ENCODE data around the gene KRT12.
"Not testable (repeated sequence)": the region's sequence is repeated elsewhere in the genome, so short reads cannot be mapped to it uniquely, and the experiment has no call there.

Gene KRT12

GRCh38 chr17:40883626-40884334 lies 16.8 kb upstream of the KRT12 start:
- no peak for DNase-seq (ENCODE audit: low spot score)

- DNase-seq (ENCODE audit: low spot score): no peak
Measured at GRCh38 chr17:40883031-40883430, 16.0 kb upstream of the KRT12 start.

- DNase-seq (ENCODE audit: low spot score): no peak
Measured at GRCh38 chr17:40879026-40879425, 12.0 kb upstream of the KRT12 start.

- DNase-seq (ENCODE audit: low spot score): no peak
Measured at GRCh38 chr17:40878044-40878443, 11.0 kb upstream of the KRT12 start.

GRCh38 chr17:40873801-40874200 lies 6.8 kb upstream of the KRT12 start:
- DNase-seq (ENCODE audit: low spot score): no peak

GRCh38 chr17:40873255-40873654 lies 6.2 kb upstream of the KRT12 start:
- DNase-seq (ENCODE audit: low spot score): no peak

- DNase-seq (ENCODE audit: low spot score): no peak
Measured at GRCh38 chr17:40872416-40872815, 5.4 kb upstream of the KRT12 start.

GRCh38 chr17:40871316-40871715 lies 4.3 kb upstream of the KRT12 start:
- DNase-seq (ENCODE audit: low spot score): no peak

- no peak for DNase-seq (ENCODE audit: low spot score)
Measured at GRCh38 chr17:40870136-40870535, 3.1 kb upstream of the KRT12 start.

GRCh38 chr17:40864661-40865390 lies 2.2 kb downstream of the KRT12 start:
- no peak for DNase-seq (ENCODE audit: low spot score)

- DNase-seq (ENCODE audit: low spot score): no peak
Measured at GRCh38 chr17:40862985-40863733, 3.9 kb downstream of the KRT12 start.

GRCh38 chr17:40859536-40859935 lies 7.5 kb downstream of the KRT12 start:
- DNase-seq (ENCODE audit: low spot score): no peak

GRCh38 chr17:40858667-40859066 lies 8.4 kb downstream of the KRT12 start:
- DNase-seq (ENCODE audit: low spot score): not testable (repeated sequence)

- no peak for DNase-seq (ENCODE audit: low spot score)
Measured at GRCh38 chr17:40857535-40857934, 9.5 kb downstream of the KRT12 start.

- DNase-seq (ENCODE audit: low spot score): no peak
Measured at GRCh38 chr17:40854175-40854814, 12.7 kb downstream of the KRT12 start.

GRCh38 chr17:40852364-40852763 lies 14.7 kb downstream of the KRT12 start:
- DNase-seq (ENCODE audit: low spot score): no peak

GRCh38 chr17:40850293-40850972 lies 16.6 kb downstream of the KRT12 start:
- DNase-seq (ENCODE audit: low spot score): no peak

- DNase-seq (ENCODE audit: low spot score): no peak
Measured at GRCh38 chr17:40849723-40850122, 17.3 kb downstream of the KRT12 start.

- DNase-seq (ENCODE audit: low spot score): no peak
Measured at GRCh38 chr17:40848583-40849235, 18.3 kb downstream of the KRT12 start.

- DNase-seq (ENCODE audit: low spot score): no peak
Measured at GRCh38 chr17:40846515-40847144, 20.4 kb downstream of the KRT12 start.

GRCh38 chr17:40844671-40845107 lies 22.3 kb downstream of the KRT12 start:
- DNase-seq (ENCODE audit: low spot score): no peak
